G401 (cell line): ENCODE results near the gene KCNIP3. TPM values are rescaled to one million over a fixed set of nuclear protein-coding genes. Genes with fewer than 3 reads are reported as not detected.
"Not testable (repeated sequence)": the region's sequence is repeated elsewhere in the genome, so short reads cannot be mapped to it uniquely, and the experiment has no call there.

Experiments used
- DNase-seq: peaks from one replicate; pipeline ENCODE4 v3.0.0-alpha.2; 2015; ENCODE audit warnings: low spot score
- in situ Hi-C: cut with HindIII; loops from 2 replicates; pipeline ENCODE4 v1.10.0; 2016; ENCODE audit warnings: low sequenced_read_pairs, mixed read lengths
- total RNA-seq: library from RNA; depleted of rRNA; stranded (reverse); fragments of >200 nt; shearing (Covaris generic); gene quantifications from 2 replicates; pipeline ENCODE4 v1.2.3, GENCODE V29; 2014

Gene KCNIP3
- total RNA-seq, 1 experiment from 2014 or later, result not detected

DNA sequence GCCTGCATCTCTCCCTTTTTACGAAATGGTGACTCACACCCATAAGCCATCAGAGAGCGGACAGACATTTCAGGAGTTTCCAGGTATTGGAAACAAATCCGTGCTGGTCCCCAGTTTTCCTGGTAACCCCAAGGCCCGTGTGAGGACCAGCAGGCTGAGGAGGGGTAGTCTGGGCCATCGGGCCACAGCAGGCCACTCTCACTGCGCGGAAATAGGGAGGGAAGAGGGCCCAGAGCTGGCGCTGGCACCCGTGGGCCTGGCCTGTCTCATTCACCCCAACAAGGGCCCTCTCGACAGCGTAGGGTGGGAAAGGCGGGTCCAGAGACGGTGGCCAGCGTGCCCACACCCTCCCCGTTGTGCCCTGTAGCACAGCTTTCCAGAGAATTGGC, 91.7 kb downstream of the KCNIP3 start:
- in situ Hi-C loops, result no loop called here
- DNase-seq, result no peak

DNA sequence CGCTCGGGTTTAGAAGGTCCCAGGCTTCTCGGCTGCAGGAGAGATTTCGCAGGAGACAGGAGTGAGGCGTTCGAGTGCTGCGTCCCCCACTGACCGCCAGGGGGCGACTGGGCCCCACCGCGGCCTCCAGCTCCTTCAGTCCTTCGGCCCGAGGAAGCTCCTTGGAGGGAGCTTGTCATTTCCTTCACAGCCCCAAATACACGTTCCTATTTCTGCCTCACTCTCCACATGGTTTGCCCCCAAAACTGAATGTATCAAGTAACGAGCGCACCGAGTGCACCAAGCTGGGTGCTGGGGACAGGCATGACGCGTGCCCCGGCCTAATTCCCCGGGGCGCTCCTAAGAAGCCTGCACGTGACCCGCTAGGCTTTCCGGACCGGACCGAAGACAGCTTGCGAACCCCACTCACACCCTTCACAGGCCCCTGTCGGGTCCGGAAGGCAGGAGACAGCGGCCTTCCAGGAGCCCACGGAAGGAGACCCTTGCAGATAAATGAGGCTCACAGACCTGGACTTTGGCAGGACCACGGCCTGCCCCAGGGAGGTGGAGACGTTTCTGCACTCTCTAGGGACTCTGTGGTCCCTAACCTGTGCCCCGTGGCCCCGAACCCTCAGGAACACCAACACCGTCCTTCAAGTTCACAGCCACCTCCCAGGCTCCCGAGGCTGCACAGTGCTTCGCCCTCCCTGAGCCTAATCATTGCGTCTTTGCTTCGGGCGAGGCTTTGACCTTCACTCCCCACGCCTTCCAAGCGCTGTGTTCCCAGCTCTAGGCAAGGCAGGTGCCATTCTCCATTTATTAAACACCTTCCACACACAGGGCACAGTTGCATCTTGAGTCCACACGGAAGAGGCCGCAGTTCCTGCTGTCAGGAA, 92.3 kb downstream of the KCNIP3 start:
- in situ Hi-C loops, result no loop called here
- peak; percentile 79 for DNase-seq

DNA sequence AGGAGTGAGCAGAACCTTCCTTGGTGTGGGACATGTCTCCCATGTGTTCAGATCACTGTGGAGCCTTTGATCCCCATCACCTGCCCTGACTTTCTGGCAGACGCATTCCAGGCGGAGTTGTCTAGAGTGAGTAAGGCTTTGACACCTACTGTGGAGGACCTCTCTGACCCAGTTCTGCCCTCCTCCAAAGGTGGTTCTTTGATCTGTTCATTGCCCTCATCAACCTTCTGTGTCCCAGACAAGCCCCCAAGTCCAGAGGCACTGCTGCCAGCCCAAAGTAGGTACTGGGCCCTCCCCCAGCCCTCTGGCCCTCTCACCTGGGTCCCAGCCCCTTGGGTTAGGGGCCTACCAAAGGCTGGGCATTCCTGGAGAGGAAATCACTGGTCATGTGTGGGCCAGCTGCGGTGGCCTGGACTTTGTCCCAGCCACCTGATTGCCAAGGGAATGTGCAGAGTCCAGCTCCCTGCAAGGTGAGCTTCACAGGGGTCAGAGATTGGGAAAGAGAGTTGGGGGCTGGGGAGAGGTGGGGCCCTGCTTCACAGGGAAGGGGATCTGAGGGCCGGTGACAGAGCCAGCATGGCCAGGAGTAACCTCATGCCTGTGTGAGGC, 93.2 kb downstream of the KCNIP3 start:
- no peak for DNase-seq
- in situ Hi-C loops, result no loop called here

DNA sequence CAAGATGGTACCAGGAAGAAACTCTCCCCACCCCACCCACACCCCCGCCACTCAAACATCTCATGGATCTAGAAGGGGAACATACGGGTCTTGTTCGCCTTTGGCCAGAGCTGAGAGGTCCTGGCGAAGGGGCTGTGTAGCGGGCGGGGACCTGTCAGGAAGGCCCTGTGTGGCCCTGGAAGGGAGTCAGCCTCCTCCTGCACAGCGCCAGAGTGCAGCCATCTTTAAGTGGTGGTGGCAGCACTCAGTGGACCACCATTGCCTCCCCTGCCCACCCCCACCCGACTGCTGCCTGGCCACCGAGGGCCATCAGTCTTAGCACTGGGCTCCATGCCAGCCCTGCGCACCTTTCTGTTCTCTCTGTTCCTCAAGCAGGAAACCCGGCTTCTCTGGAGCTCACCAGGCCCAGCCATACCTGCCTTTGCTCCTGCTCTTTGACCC, 93.8 kb downstream of the KCNIP3 start:
- no peak for DNase-seq
- in situ Hi-C loops, result no loop called here

DNA sequence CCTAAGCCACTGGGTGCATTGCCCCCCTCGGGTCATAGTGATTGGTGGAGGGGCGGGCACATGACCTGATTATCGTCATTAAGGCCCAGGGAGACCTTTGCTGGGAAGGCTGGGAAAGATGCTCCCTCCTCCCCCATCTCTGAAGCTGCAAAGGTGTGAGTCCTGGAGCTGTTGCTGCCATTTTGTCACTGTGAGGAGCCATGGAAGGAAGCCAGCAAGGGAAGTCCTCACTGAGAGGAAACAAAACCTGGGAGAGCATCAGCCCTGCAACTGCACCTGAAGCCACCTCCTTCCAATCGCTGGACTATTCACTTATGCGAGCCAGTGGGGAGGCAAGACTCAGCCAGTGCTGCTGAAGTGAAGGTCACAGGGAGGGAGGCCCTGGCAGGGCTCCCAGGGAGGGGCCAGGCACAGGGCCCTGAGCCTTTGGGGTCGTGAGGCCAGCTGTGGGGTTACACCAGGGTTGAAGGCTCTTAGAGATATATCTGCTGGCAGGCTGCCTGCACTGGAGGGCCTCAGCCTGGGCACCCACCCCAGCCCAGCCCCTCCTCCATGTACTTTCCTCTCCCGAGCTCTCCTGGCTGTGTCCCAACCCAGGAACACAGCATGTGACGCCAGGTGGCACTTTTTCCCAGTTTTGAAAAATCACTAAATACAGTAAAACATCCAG, 94.6 kb downstream of the KCNIP3 start:
- in situ Hi-C loops, result no loop called here
- DNase-seq, result peak; percentile 41

DNA sequence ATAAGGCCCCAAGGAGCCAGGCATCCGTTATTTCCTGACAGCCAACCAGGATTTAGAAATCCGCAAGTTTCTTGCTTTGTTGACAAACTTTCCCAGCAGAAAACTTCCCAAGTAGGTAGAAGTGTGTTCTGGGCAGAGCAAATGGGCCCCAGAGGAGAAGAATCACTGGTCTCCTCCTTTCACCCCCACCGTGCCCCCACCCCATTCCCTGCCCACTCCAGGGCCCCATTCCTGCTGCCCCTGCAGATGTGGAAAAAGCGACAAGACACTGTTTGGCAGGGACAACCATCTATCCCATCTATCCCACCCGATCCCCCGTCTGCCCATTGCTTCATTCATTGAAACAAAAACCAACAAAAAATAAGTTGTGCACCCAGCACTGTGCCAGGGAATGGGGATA, 95.2 kb downstream of the KCNIP3 start:
- no peak for DNase-seq
- in situ Hi-C loops, result no loop called here

DNA sequence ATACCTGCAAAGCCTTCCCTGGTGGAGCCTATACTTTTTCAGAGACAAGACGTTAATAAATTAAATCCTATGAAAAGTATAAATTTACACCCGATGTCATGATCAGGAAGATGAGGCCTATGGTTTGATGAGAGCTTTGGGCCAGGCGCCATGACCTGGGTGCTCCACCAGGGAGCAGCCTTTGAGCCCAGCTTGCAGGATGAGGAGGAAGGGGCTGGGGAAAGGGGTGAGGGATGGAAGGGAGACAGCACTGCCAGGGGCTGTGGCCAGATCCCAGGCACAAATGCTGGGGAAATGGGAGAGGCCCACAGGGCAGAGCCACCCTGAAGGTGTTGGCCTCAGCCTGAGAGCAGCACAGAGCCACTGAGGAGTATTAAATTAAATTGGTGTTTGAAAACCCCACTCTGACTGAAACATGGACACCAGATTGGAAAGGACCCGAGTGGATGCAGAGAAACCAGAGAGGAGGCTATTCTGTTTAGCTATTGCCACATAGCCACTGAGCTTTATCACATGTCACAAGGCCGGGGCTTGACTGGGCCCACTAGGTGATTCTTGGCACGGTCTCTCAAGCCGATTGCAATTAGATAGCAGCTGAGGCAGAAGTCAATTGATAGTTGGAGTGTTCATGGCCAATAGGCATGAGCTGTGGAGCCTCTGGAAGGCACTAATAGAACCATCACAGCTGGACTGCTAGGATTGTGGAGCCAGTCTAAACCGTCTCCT, 95.7 kb downstream of the KCNIP3 start:
- in situ Hi-C loops, result no loop called here
- no peak for DNase-seq

DNA sequence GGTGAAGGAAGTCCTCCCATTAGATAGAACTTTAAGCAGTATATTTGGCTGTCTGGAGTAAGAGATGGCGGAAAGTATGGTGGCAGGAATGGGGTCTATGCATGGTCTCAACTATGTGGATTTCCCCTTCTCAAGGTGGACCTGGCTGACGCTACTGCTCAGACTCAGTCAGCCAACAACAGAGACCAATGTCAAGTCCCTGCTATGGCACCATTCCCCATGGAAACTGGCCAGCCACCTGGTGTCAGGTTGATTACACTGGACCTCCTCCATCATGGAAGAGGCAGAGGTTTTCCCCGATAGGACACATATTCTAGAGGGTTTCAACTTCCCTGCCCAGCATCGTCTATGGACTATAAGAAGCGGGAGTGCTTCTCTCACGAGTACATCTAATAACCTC, 96.8 kb downstream of the KCNIP3 start:
- peak; percentile 60 for DNase-seq
- in situ Hi-C loops, result no loop called here

DNA sequence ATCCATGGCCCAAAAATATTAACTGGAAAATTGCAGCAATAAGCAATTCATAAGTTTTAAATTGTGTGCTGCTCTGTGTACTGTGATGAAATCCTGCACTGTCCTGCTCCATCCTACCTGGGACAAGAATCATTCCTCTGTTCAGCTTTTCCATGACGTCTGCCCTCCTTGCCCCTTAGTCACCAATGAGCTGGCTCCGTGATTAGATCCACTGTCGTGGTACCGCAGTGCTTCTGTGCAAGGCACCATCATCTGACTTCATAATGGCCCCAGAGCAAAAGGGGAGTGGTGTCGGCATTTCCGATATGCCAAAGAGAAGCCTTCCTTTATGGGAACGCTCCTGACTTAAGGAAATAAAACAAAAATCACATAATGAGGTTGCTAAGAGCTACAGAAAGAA, 101.9 kb downstream of the KCNIP3 start:
- in situ Hi-C loops, result no loop called here
- no peak for DNase-seq

DNA sequence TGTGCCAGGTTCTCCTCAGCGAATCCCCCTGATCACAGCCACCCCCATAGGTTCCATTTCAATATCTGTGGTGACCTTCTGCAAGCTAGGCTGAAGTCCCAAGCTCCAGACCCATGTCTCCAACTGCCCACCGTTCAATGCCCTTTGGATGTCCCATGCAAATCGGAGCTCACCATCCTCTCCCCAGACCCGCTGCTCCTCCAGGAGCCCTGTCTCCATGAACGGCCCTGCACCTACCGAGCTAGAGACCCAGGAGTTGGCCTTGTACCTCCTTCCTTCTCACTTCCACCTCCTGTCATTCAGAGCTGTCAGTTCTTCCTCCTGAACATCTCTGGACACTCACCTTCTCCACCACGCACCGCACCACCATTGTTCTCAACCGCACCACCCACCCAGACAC, 104.3 kb downstream of the KCNIP3 start:
- in situ Hi-C loops, result no loop called here

DNA sequence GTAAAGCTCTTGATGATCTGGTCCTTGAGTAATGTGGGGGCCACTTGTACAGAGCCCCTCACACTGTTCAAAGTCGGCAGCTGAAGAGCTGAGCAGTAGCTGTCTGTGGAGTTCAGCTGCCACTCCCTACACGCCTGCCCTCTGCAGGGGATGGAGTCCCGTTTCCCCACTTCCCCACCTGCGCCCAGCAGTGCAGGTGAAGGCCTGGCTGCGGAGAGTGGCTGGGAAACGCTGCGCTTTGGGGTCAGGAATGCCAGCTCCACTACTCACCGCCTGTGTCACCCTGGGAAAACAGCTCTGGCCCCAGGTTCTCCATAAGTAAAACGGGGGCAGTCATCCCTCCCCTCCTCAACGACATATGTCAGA, 104.8 kb downstream of the KCNIP3 start:
- in situ Hi-C loops, DNase-seq: not testable (repeated sequence)

More for the DNA sequence above, 104.3 kb downstream of the KCNIP3 start:
- DNase-seq, result no peak

DNA sequence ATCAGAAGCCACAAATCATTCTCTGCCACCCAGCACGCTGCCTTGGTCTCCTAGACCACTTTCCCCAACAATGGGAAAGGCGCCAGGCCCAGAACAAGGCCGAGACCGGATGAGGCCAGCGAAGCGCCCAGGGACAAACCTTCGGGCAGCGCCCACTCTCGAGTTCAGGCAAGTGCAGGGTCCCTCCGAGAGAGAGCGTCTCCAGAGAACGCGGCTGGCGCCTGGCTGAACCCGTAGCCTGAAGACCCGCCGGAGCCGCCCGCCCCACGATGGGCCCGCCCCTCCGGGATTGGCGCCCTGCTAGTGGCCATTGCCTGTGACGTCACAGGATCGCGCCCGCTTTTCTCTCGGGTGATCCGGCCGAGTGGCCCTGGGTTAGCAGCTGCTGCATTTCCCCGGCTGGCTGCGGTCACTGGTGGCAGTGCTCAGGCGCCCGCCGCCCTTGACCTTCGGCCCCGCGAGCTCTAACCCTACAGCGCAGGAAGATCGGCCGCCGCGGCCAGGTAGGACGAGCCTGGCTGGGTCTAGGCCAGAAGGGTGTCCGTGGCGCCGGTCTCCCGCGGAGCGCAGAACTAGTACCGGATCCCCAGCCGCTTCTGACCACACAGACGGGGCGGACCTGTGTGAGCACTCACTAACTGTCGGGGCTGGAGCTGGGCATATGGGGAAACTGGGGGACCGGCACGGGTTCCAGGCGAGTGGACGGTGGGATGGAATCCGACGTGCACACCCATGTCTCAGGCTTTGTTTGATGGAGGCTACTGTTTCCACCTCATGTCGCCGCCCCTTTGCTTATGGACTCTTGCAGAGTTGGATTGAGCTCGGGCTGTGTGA, 105.4 kb downstream of the KCNIP3 start, which contains the start of gene FAHD2A:
FAHD2A (plus strand) TSS at position 339 of the 834 bp plus-strand sequence. CDS start 2,851 bp downstream, outside the sequence.
- in situ Hi-C loops, result no loop called here
- DNase-seq, result peak; percentile 94

DNA sequence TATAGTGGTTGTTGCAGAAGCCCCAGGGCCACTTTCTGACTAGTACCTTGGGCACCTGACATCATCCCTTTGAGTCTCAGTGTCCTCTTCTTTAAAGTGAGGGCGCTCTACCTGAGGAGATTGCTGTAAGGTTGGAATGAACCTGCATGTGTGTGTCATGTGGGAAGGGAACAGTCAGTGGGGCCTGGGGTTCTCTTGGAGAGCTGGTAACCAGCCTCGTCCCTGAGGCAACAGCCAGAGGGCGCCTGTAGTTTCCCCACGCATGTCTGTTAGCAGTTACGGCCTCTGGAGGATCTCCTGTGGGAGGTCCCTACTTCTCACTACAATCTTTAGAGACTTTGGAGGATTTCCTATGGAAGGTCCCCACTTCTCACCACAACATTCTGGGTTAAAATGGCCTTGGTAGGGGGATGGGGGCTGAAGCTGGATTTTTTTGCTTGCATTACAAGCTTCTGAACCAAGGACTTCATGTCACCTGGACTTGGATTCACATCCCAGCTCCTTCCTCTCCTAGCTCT, 106.1 kb downstream of the KCNIP3 start:
- in situ Hi-C loops, result not testable (repeated sequence)
- peak; percentile 43 for DNase-seq

DNA sequence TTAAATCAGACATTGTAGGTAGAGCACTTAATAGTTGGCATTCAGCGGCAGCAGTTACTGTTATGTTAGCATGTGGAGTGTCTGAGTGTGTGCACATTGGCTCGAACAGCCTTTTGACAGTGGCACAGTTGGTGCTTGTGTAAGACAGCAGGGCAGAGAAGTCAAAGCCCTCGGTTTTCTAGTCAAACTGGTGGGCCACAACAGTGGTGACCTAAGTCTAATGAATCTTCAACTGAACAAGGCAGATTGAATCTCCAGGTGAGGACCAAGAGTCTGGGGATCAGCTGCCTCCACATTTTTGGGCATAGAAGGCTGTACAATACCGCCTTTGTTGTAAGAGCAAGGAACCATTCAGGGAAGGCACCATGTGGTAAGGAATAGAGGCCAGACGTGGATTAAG, 106.7 kb downstream of the KCNIP3 start:
- in situ Hi-C loops, DNase-seq: not testable (repeated sequence)

DNA sequence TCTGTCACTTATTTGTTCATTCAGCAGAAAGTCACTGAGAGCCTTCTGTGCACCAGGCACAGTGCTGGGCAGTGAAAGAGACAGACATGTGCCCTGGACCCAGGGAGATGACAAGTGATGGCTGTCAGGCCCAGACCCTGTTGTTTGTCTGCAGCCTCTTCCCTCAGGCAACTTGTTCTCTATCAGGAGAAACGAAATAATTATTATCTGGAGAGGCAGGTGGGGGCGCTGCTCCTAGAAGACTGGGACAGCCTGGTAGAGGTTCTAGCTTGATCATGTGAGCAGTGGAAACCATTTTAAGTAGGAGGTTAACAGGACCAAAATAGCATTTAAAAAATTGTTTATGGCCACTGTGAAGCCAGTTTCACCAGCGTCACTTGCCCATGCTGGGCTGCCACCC, 107.5 kb downstream of the KCNIP3 start:
- in situ Hi-C loops, DNase-seq: not testable (repeated sequence)

DNA sequence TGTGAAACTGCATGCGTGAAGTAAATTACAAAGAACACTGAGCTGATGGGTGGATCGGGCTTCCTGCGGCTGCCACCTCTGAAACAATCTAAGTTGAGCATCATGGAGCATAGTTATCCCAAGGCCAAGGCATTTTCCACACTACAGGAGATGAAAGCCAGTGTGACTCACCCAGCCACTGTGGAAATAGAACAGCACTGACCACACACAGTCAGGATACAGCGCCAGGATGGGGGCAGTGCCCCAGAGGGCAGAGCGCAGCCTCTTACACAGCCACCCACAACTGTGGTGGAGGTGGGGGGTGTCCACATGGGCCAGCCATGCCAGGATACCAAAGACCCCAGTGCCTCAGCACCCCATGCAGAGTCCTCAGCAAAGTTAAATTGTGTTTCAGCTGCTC, 114.1 kb downstream of the KCNIP3 start:
- DNase-seq, in situ Hi-C loops: not testable (repeated sequence)

DNA sequence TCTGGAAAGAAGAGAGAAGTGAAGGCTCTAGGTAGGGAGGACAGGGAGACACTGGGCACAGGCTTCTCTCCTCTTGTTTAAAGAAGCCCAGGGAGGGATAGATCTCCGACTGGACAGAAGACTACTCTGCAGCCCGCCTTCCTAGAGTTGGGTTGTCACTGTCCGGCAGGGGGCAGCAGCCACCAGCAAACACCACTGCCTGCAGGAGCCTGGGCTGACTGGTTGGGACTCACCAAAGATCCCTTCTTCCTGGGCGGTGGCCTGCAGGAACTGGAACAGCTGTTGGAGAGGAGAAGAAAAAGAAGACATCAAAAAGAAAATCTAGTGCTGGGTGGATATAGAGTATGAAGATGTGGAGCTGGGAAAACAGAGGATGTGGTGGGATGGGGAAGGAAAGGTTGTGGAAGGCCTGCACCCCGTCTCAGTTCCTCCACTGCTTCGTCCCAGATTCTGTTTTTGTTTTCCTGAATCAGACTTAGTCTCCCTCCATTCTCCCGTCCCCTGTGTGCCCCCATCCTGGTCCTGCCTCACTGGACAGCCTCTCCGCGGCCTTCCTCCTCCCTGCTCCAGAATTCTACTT, 117.0 kb downstream of the KCNIP3 start:
- DNase-seq, result peak; percentile 92
- in situ Hi-C loops, result not testable (repeated sequence)

DNA sequence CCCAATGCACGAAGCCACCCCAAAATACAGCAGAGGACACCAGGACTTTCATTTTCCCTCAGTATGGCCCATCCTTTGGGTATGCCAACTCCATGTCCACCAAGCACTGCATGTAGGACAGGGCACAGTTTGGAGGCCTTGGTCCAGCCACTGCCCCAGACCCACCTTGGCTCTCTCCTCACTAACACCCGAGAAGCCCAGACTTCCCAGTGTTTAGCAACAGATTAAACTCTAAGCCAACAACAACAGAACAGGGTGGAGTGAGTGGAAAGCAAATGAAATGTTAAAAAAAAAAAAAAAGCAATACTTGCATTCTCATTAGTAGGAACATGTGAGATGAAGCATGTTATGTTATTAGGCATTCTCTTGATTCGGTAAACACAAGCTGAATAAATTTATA, 118.0 kb downstream of the KCNIP3 start:
- in situ Hi-C loops, DNase-seq: not testable (repeated sequence)
